Left ventricle myocardium inferior (tissue), 1 donor: Measurements from ENCODE around the gene GTF3C5. TPM values are rescaled to one million over a fixed set of nuclear protein-coding genes. Genes with fewer than 3 reads are reported as not detected.
"Not testable (repeated sequence)": the region's sequence is repeated elsewhere in the genome, so short reads cannot be mapped to it uniquely, and the experiment has no call there.

Experiments
- DNase-seq: peaks from one replicate; pipeline ENCODE4 v3.0.0-alpha.2; 2020
- H3K27ac ChIP-seq: fragments of 200-600 bp; replicated peaks from 2 replicates; pipeline ENCODE4 v1.8.0; 2021
- H3K27me3 ChIP-seq: fragments of 200-600 bp; 2 replicates; pipeline ENCODE4 v1.8.0; 2021; ENCODE audit warnings: low read depth
- H3K36me3 ChIP-seq: fragments of 200-600 bp; 2 replicates; pipeline ENCODE4 v1.8.0; 2021
- H3K4me1 ChIP-seq: fragments of 200-600 bp; 2 replicates; pipeline ENCODE4 v1.8.0; 2021
- H3K4me3 ChIP-seq: fragments of 200-600 bp; 2 replicates; pipeline ENCODE4 v1.8.0; 2021; ENCODE audit warnings: mild to moderate bottlenecking, moderate library complexity
- H3K9me3 ChIP-seq: fragments of 200-600 bp; replicated peaks from 2 replicates; pipeline ENCODE4 v1.8.0; 2021
- intact Hi-C: fragments of 100-400 bp; cut with micrococcal nuclease; formaldehyde crosslinking; loops from one replicate; pipeline ENCODE4 v1.11.0; 2022
- total RNA-seq: library from RNA; stranded (reverse); fragmentation: NEBNext Ultra II Directional; extraction: Animal tissue kit (Norgen Biotek cat#: 25700); gene quantifications from one replicate; pipeline ENCODE4 v1.2.1, GENCODE V29; 2021
- TF ChIP-seq, protein P1 (sequence below): fragments of 200-600 bp; IDR thresholded peaks from 2 replicates; pipeline ENCODE4 v1.8.0; 2021; ENCODE audit warnings: antibody characterized with exemption, mild to moderate bottlenecking, borderline replicate concordance
- donor health status: DM: no; HTN: yes; CAD: no; lungs with severe emphysema.

GTF3C5 gene
- total RNA-seq, 1 donor from 2014 or later = 36.0 TPM

DNA sequence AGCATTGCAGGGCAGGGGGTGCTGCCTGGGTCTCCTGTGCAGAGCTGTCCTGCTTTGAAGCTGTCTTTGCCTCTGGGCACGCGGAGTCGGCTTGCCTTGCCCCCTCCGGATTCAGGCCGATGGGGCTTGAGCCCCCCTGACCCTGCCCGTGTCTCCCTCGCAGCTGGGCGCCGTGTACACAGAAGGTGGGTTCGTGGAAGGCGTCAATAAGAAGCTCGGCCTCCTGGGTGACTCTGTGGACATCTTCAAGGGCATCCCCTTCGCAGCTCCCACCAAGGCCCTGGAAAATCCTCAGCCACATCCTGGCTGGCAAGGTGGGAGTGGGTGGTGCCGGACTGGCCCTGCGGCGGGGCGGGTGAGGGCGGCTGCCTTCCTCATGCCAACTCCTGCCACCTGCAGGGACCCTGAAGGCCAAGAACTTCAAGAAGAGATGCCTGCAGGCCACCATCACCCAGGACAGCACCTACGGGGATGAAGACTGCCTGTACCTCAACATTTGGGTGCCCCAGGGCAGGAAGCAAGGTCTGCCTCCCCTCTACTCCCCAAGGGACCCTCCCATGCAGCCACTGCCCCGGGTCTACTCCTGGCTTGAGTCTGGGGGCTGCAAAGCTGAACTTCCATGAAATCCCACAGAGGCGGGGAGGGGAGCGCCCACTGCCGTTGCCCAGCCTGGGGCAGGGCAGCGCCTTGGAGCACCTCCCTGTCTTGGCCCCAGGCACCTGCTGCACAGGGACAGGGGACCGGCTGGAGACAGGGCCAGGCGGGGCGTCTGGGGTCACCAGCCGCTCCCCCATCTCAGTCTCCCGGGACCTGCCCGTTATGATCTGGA, 33.7 kb downstream of the GTF3C5 start:
- Histone ChIP-seq H3K36me3 (no peaks in the 10 kb centered on the region), H3K4me1 (peaks cover 22% of the 10 kb centered on the region), H3K27ac (no peak overlapping the region), H3K4me3 (no peak overlapping the region), H3K9me3 (no peaks in the 10 kb centered on the region), H3K27me3 (no peaks in the 10 kb centered on the region)
- no peak for DNase-seq
- TF ChIP-seq, protein P1, sequence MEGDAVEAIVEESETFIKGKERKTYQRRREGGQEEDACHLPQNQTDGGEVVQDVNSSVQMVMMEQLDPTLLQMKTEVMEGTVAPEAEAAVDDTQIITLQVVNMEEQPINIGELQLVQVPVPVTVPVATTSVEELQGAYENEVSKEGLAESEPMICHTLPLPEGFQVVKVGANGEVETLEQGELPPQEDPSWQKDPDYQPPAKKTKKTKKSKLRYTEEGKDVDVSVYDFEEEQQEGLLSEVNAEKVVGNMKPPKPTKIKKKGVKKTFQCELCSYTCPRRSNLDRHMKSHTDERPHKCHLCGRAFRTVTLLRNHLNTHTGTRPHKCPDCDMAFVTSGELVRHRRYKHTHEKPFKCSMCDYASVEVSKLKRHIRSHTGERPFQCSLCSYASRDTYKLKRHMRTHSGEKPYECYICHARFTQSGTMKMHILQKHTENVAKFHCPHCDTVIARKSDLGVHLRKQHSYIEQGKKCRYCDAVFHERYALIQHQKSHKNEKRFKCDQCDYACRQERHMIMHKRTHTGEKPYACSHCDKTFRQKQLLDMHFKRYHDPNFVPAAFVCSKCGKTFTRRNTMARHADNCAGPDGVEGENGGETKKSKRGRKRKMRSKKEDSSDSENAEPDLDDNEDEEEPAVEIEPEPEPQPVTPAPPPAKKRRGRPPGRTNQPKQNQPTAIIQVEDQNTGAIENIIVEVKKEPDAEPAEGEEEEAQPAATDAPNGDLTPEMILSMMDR = no peak
- intact Hi-C loops = no loop called here

DNA sequence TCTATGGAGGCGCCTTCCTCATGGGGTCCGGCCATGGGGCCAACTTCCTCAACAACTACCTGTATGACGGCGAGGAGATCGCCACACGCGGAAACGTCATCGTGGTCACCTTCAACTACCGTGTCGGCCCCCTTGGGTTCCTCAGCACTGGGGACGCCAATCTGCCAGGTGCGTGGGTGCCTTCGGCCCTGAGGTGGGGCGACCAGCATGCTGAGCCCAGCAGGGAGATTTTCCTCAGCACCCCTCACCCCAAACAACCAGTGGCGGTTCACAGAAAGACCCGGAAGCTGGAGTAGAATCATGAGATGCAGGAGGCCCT, 34.2 kb downstream of the GTF3C5 start:
- no peaks in the 10 kb centered on the region for H3K9me3 ChIP-seq
- no peaks in the 10 kb centered on the region for H3K36me3 ChIP-seq
- H3K27ac ChIP-seq = no peak overlapping the region
- no peak overlapping the region for H3K4me3 ChIP-seq
- H3K4me1 ChIP-seq = peaks cover 16% of the 10 kb centered on the region
- H3K27me3 ChIP-seq = no peaks in the 10 kb centered on the region
- no peak for DNase-seq
- intact Hi-C loops = no loop called here
- TF ChIP-seq, protein P1 = no peak

DNA sequence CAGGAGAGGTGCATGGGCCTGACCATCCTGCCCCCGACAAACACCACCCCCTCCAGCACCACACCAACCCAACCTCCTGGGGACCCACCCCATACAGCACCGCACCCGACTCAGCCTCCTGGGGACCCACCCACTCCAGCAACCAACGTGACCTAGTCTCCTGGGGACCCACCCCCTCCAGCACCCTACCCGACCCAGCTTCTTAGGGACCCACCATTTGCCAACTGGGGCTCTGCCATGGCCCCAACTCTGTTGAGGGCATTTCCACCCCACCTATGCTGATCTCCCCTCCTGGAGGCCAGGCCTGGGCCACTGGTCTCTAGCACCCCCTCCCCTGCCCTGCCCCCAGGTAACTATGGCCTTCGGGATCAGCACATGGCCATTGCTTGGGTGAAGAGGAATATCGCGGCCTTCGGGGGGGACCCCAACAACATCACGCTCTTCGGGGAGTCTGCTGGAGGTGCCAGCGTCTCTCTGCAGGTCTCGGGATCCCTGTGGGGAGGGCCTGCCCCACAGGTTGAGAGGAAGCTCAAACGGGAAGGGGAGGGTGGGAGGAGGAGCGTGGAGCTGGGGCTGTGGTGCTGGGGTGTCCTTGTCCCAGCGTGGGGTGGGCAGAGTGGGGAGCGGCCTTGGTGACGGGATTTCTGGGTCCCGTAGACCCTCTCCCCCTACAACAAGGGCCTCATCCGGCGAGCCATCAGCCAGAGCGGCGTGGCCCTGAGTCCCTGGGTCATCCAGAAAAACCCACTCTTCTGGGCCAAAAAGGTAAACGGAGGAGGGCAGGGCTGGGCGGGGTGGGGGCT, 35.6 kb downstream of the GTF3C5 start:
- TF ChIP-seq, protein P1 = no peak
- Histone ChIP-seq H3K4me1 (peaks cover 5% of the 10 kb centered on the region), H3K4me3 (no peak overlapping the region), H3K27ac (no peak overlapping the region), H3K27me3 (no peaks in the 10 kb centered on the region), H3K9me3 (no peaks in the 10 kb centered on the region), H3K36me3 (no peaks in the 10 kb centered on the region)
- DNase-seq = no peak
- intact Hi-C loops = no loop called here

DNA sequence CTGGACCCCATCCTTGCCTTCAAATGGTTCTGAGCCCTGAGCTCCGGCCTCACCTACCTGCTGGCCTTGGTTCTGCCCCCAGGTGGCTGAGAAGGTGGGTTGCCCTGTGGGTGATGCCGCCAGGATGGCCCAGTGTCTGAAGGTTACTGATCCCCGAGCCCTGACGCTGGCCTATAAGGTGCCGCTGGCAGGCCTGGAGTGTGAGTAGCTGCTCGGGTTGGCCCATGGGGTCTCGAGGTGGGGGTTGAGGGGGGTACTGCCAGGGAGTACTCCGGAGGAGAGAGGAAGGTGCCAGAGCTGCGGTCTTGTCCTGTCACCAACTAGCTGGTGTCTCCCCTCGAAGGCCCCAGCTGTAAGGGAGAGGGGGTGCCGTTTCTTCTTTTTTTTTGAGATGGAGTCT, 36.2 kb downstream of the GTF3C5 start:
- Histone ChIP-seq H3K9me3 (no peaks in the 10 kb centered on the region), H3K36me3 (no peaks in the 10 kb centered on the region), H3K4me1 (no peaks in the 10 kb centered on the region), H3K27me3 (no peaks in the 10 kb centered on the region), H3K27ac (no peak overlapping the region), H3K4me3 (no peak overlapping the region)
- intact Hi-C loops = no loop called here
- TF ChIP-seq, protein P1 = no peak
- no peak for DNase-seq

DNA sequence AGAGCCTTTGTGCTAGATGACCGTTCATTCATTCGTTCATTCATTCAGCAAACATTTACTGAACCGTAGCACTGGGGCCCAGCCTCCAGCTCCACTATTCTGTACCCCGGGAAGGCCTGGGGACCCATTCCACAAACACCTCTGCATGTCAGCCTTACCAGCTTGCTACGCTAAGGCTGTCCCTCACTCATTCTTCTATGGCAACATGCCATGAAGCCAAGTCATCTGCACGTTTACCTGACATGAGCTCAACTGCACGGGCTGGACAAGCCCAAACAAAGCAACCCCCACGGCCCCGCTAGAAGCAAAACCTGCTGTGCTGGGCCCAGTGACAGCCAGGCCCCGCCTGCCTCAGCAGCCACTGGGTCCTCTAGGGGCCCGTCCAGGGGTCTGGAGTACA, 37.0 kb downstream of the GTF3C5 start:
- Histone ChIP-seq H3K27ac (no peak overlapping the region), H3K27me3 (no peaks in the 10 kb centered on the region), H3K4me1 (no peaks in the 10 kb centered on the region), H3K36me3 (no peaks in the 10 kb centered on the region), H3K4me3 (no peak overlapping the region), H3K9me3 (no peaks in the 10 kb centered on the region)
- no peak for DNase-seq
- intact Hi-C loops = no loop called here
- TF ChIP-seq, protein P1 = no peak

DNA sequence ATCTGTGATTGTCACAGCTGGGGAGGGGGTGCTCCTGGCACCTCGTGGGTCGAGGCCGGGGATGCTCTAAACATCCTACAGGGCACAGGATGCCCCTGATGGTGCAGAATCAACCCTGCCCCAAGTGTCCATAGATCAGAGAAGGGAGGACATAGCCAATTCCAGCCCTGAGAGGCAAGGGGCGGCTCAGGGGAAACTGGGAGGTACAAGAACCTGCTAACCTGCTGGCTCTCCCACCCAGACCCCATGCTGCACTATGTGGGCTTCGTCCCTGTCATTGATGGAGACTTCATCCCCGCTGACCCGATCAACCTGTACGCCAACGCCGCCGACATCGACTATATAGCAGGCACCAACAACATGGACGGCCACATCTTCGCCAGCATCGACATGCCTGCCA, 37.6 kb downstream of the GTF3C5 start:
- intact Hi-C loops, H3K36me3 ChIP-seq, H3K4me3 ChIP-seq, DNase-seq, H3K27me3 ChIP-seq, H3K9me3 ChIP-seq, H3K4me1 ChIP-seq, H3K27ac ChIP-seq: not testable (repeated sequence)

DNA sequence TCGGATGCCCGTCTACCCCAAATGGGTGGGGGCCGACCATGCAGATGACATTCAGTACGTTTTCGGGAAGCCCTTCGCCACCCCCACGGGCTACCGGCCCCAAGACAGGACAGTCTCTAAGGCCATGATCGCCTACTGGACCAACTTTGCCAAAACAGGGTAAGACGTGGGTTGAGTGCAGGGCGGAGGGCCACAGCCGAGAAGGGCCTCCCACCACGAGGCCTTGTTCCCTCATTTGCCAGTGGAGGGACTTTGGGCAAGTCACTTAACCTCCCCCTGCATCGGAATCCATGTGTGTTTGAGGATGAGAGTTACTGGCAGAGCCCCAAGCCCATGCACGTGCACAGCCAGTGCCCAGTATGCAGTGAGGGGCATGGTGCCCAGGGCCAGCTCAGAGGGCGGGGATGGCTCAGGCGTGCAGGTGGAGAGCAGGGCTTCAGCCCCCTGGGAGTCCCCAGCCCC, 39.7 kb downstream of the GTF3C5 start:
- DNase-seq, intact Hi-C loops: not testable (repeated sequence)

DNA sequence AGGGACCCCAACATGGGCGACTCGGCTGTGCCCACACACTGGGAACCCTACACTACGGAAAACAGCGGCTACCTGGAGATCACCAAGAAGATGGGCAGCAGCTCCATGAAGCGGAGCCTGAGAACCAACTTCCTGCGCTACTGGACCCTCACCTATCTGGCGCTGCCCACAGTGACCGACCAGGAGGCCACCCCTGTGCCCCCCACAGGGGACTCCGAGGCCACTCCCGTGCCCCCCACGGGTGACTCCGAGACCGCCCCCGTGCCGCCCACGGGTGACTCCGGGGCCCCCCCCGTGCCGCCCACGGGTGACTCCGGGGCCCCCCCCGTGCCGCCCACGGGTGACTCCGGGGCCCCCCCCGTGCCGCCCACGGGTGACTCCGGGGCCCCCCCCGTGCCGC, 40.2 kb downstream of the GTF3C5 start:
- H3K9me3 ChIP-seq, intact Hi-C loops, H3K27me3 ChIP-seq, H3K27ac ChIP-seq, H3K4me1 ChIP-seq, DNase-seq, H3K4me3 ChIP-seq, H3K36me3 ChIP-seq: not testable (repeated sequence)

More for the DNA sequence above, 39.7 kb downstream of the GTF3C5 start:
- H3K4me1 ChIP-seq, H3K36me3 ChIP-seq, H3K27me3 ChIP-seq, H3K9me3 ChIP-seq, H3K4me3 ChIP-seq, H3K27ac ChIP-seq: not testable (repeated sequence)
